CD1c-positive myeloid dendritic cell (primary cell): Measurements from ENCODE around the gene HOXA4.

Experiments
- DNase-seq: peaks from one replicate; pipeline ENCODE4 v3.0.0-alpha.2; 2016; ENCODE audit errors: extremely low spot score

The HOXA4 gene

DNA sequence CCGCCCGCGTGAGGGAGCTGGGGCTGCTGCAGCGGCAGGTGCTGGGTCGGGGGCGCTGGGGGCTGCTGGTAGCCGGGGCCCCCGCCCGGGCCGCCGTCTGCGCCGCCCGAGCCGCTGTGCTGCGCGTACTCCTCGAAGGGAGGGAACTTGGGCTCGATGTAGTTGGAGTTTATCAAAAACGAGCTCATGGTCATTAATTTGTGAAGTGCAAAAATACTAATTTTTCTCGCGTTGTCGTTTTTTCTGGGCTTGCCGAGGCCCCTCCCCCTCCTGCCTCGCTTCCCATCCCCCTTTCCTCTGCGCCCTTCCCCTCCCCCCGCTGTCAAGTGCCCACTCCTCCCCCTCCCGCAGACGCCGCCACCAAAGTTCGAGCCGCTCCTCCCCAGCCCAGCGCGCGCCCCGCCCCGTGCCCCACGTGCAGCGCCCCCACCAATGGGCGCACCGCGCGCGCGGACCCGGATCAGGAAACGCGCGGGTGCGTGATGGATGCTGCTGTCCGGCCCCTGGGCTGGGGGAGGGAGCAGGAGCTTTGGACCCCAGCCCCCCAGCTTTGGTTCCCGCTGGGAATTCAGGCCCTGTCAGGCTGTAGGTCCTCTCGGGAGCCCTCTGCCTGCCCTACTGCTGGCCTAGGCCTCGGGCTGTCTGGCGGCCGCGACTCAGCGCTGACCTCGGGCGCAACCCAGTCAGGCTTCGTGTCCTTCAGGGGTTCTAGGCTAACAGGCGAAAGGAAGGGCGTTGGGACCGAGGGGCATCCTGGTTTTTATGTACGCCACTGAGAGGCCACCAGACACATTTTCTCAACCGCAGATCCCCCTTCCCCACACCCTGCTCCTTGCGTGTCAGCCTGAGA lies at the start of gene HOXA4:
HOXA4 (minus strand) TSS at position 218 of the 850 bp plus-strand sequence; CDS start at position 194, 24 bp downstream.
- DNase-seq: peak; percentile 79

DNA sequence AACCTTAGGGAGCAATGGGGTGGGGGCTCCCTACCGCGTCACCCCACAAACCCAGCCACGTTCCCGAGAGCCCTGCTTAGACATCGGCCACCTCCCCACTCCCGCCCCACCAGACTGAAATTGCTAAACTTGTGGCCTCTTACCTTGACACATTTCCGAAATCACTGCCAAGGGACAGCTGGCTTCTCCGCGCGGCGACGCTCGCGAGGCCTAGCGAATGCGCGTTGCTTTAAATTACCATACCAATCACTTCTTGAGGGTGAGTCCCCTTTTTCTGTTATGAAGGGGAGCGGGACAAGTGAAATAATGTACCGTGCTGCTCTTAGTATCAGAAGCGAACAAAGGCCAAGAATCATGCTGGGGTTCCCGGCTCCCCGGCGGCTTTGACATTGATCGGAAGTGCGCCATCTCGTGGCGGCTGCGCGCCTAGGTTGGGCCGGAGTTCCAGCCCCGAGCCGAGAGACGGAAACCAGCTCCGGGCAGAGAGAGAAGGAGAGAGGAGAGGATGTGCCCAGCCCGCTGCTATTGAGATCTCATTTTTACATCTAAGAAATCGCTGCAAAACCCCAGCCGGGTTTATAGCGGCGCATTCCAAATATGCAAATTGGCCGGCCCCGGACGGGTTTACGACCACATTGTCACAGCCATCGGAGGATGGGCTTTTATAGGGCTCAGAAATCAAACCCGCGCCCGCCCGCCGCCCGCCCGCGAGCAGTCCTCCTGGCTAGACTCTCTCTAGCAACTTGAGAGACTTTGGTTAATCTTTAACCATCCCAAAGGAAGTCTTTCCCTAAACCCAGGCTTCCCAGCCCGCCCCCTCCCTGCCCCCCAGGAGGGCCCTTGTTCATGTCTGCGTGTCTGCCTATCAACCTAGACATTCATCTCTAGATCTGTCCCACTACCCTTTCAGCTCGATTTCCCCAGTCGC lies 49.2 kb upstream of the HOXA4 start:
- DNase-seq: peak; percentile 81

DNA sequence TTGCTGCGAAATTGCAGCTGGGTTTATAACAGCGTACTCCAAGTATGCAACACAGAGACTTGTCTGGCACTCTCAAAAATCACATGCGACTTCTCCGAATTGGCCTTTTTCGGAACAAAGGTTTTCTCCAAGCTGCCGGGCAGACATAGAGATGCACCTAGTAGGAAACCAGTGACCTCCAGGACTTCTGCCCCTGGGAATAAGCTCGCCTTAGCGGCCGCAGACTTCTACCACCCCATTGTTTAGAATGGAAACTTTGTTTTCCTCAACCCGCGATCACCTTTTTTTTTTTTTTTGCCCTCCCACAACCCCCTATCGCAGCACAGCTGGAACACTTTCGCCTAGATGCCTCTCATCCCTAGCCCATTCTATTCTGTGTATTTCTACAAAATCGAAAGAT lies 48.5 kb upstream of the HOXA4 start:
- DNase-seq: no peak

DNA sequence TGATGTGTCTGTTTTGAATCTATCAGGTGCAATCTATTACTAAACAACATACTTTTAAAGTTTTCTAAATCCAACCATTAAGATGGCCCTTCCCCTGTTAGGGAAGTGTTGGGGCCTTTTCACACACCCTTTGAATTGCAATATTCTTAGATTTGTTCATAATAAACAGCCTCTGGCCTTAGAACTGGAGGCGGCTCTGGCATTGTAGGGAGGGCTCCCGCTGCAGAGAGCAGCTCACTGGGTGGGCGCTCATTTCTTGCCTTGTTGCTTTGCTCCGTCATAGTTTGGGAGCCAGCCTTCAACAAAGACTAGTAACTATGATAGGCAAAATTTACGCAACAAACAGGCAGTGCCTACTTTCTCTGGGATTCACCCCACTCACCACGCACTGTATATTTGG lies 47.8 kb upstream of the HOXA4 start:
- DNase-seq: no peak

DNA sequence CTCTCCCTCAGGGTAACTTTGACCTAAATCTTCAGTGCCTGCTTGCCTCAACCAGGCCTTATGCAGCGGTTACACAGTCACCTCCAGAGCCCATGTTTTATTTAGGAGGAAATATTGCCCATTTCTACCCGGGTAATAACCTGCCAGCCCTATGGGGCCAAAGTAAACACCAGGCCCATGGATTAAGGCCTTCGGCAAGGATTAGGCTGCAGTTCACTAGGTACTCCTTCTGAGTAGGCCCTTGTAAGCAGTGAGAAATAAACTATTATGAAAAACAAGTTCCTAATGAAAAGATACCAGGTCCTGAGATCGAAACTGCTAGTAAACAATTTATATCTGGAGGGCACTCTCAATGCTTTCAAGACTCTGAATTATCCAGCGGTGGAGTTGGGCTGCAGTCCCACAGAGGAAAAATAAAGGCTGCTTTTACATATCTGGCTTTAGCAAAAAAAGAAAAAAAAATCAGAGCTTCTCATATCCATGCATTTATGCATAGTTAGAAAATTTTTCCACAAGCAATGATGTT lies 47.3 kb upstream of the HOXA4 start:
- DNase-seq: no peak

DNA sequence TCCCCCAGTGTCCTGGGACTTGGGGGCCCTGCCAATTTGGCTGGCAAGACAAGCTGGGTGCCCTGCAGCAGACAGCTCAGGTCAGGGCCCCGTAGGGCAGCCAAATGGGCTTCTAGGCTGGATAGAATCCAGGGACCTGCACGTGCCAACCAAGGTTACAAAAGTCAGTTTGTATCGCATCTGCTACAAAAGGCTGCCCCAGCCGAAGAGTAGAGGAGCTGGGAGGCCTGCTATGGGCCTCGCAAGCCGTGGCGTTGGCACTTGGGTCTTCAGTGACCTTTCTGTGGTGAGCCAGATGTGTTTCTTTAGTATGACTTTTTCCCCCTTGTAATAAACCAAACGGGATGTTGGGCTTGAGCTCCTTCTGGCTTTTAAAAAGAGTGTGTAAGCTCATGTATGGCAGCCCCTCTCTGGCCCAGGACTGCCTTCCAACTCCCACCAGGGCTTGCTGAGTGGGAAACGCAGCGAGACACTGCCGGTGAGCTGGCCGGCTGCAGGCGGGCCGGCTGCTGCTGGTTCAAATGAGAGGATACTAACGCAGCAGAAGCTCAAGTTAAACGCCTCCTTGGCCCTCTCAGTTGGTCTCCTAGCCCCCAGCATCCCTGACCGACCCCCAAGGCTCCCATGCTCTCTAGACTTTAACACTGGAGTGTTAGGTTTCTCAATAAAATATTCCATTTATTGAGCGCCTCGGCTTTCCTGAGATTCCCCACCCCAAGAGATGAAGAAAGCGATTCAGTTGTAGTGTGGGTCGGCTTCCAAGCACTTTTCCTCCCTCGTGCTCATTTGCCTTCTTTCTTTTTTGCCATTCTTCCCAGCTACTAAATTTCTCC lies 46.6 kb upstream of the HOXA4 start:
- DNase-seq: no peak

DNA sequence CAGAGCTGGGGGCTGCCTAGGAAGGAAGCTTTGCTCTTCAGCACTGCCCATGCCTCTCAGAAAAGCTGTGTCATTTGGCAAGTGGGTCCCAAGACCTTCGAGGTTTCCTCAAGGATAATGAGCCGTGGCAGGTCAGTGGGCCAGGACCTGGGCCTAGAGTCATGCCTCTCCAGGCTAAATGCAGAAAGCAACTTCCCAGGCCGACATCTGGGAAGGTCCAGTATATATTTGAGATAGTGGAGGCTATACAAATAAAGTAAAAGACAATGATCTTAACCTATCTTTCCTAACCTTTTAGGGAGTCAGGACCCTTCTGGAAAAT lies 45.9 kb upstream of the HOXA4 start:
- DNase-seq: no peak

DNA sequence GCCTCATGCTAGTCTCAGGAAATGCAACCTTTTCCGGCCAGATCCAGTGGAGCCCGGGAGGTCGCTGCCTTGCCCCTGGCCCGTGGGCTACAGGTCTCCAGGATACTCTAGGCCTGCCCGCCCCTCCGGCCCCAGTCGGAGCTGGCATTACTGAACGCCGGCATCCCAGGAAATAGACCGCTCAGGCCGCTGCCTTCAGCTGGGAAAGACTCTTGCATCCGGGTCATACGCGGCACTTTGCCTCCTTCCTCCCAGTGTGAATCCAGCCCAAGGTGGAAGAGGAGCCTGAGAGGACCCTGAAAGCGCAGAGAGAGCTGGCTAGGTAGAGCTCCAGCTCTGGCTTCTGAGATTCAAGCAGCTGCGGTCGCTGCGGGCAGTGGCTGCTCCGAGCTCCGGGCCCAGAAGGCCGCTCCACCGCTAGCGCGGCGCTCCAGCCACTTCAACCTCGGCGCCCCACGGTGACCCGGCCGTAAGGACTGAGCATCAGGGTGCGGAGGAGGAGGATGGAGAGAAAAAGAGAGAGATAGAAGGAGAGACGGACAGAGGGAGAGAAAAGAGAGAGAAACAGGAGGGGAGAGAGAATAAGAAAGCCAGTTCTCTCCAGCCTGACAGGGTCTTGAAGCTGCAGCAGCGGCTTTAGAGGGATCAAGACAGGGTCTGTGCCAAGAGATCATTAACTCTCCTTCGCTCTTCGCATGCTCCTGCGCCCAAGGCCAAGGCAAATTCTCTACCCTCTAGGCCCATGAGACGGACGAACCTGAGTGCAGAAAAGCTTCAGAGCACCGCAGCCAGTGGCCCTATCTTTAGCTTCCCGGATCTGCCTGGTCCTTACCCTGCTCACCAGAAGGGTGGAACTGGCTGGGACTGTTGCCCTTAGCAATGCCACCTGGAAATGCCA lies 45.3 kb upstream of the HOXA4 start:
- DNase-seq: no peak

DNA sequence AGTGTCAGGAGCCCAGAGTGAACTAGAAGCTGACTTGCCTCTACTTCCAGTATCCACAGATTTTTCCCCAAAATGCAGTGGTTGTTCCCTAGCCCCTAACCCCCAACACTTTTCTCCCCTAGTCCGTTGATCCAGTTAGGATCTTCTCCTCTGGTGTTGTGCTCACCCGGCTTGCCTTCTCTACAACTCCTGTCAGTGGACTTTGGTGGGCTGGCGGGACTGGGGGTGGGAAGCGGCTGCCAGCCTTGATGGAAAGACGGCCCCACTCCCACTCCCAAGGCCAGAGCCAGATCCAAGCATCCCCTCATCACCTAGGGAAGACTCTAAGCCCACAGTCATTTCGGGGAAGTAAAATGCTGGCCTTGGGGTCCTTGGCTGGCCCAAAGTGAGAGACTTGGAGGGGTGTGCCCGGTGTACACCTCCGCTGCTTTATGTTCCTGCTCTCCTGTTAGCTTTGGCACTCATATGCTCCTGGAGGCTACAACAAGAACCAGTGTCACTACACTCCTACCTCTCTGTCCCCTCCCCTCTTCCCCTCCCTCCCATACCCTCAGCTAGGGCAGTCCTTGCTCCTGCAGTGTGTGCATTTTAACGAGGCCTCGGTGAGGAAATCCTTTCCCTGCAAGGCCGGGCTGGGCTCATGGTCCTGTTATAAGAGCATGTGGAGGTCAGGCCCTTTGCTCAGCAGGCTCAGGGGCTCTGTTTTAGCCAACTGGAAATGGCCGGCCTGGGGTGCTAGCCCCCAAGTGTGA lies 44.5 kb upstream of the HOXA4 start:
- DNase-seq: no peak

DNA sequence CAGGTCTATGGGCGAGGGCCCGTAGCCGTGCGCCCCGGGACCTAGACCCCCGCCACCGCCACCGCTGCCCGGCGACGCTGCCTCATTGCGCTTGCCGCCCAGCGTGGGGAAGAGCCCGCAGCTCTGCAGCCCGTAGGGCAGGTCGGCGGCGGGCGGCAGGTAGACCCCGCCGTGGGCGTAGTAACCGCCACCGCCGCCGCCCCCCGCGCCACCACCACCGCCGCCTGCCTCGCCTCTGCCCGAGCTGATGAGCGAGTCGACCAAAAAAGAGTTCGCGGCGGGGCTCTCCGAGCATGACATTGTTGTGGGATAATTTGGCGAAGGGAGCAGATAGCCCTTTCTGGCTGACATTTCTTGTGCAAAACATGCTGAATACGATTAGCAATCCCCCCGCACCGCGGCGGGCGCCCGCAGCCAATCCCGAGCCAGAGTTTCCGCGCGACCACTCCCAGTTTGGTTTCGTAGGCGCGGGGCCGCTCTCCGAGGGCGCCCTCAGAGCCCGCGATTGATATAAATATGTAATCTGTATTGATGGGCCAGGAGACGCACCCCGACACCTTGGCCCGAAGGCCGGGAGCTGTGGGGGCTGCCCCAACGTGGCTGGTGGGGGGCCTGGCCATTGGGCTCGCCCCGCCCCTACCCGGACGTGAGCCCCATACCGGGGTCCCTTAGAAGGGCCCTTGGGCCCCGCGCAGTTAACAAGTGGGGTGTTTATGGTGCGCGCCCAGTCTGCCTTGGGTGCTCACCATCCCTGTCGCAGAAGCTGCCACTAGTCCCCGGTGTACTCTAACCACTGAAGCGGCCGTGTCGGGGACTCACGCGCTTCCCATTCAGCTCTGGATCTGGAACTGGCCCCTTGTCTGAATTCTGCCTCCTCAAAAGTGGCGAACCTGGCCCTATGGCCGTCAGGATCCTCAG lies 43.7 kb upstream of the HOXA4 start, which contains the start of gene HOXA10:
HOXA10 (minus strand) TSS at position 365 of the 918 bp plus-strand sequence; CDS start at position 351, 14 bp downstream.
- no peak for DNase-seq

DNA sequence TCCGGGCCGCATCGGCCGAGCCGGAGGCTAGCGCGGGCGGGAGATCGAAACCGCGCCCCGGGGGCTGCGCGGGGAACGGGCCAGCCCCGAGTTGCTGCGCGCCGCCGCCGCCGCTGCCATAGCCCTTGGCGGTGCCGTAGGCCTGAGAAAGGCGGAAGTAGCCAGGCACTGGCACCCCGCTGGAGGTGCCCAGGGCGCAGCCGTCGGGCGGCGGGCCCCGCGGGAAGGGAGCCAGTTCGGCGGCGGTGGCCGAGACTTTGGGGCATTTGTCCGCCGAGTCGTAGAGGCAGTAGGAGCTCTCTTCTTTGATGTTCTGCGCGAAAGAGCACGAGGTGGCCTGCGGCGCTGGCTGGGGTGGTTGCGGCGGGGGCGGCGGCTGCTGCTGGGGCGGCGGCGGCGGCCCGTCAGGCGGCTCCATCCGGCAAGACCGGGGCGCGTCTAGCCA lies 43.0 kb upstream of the HOXA4 start:
- peak; percentile 76 for DNase-seq

DNA sequence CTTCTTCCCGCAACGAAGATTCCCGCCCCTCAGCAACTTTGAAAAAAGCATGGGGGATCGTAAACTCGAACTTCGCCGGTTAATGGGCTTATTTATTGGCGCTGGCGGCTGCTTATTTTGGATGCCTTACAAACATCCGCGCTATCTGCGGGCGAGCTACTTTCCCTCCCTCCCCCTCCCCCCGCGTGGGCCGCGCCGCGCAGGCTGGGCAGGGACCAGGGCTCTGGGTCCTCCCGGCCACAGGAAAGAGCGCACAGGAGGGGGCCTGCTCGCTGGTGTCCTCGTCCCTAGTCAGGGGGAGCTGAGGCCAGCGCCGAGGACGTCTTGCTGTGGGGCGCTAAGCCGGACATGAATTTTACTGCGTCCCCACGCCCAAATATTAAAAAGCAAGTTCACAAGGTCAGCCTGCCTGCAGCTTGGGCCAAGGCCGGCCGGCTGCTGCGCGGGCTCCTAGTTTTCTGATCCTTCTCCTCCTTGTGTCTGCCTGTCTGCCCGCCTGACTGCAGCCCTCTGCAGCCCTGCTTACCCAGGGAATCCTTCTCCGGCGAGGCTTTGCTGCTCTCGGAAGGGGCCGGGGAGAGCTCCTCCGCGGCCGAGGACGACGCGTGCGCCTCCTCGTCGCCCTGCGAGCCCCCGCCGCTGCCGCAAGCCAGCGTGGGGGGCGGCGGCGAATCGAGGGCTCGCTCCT lies 42.4 kb upstream of the HOXA4 start:
- no peak for DNase-seq

DNA sequence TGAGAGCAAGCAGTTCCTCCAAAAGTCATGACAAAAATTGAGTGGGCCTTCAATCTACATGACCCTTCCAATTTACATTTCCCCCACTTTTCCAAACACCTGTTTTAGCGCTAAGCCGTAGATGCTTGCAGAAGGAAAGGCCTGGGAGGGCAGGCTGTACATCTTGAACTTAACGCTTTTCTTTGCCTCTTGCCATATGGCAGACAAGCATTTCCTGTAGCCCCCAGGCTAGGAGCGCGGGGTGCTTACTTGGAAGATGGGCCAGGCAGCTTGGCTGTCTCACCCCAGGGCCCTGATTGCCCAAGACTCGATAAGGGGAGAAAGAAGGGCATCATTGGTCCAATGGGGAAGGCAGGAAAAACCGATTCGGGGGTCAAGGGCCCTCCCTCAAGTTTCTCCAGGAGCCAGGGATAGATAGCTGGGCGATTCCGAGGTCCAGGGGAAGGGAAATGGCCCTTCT lies 41.8 kb upstream of the HOXA4 start:
- DNase-seq: no peak

DNA sequence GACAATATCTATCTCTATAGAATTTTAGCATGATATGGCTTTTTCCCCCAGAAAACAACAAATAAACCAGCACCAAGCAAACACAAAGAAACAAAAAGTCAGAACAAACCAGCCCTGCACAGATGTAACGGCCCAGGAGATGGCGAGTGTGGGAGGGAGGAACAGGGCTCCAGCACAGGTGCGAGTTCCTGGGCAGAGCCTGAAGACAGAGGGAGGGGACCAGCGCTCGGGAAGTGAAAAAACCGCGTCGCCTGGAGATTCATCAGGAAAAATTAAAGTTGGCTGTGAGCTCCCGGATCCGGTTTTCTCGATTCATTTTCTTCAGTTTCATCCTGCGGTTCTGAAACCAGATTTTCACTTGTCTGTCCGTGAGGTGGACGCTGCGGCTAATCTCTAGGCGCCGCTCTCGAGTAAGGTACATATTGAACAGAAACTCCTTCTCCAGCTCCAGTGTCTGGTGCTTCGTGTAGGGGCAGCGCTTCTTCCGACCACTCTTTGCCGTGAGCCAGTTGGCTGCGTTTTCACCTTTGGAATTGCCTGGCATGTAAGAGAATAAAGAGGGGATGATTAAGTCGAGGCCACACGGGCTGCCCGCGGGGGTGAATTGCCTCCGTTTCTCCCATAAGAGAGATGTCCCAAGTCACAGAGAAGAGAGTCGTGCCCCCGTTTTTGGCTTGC lies 41.2 kb upstream of the HOXA4 start:
- no peak for DNase-seq

DNA sequence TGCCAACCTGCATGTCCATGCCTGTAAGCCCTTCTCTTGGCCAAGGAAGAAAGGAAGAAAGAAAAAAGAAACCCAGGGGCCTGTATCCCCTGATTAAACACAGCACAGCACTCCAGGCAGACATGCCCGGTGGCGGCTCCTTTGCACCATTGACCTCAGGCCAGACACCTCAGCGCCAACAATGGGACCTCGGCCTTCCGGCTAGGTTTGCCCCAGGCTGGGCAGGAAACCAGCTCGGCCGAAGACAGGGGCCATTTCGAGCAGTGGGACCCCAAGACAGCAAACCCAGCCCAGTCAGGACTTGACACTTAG lies 40.7 kb upstream of the HOXA4 start:
- no peak for DNase-seq

DNA sequence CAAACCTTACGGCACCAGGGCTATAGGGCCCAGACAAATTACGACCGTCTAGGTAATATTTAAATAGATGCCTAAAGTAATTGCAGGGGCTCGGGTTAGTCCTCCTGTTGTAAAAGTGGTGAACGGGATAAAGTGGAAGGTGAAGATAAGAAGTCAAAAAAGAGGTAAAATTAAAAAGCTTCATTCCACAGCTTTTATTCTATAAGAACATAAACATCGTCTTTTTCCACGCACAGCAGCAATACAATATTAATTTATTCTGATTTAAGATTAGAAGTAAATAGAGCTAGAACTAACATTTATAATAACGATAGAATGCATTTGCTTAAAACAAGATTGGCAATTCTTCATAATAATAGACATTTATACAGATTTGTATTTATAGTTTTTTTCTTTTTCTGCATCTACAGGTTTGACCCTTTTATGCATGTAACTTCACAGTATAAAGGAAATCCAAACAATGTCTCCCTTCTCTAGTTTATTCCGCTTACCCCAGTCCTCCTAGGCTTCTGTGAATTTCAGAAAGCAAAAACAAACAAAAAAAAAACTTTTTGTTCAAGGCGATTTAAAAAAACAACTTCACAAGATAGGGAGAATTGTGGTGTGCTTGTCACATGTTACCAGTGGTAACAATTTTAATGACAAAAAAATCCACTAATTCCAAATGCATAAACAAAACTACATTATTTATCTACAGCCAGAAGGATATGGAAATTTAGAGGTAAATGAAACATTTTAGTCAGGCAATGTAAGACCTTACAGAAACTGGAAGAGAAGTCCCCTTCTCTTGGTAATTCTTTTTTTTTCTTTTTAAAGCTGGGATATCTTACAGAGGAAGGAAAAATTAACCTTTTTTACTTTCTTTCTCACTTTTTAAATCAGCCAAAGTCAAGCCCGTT lies 40.1 kb upstream of the HOXA4 start:
- no peak for DNase-seq
